ENCODE data around the gene AADACL4. TPM values are rescaled to one million over a fixed set of nuclear protein-coding genes. Genes with fewer than 3 reads are reported as not detected.

The AADACL4 gene
- total RNA-seq, 1 donor from 2014 or later, result not detected

DNA sequence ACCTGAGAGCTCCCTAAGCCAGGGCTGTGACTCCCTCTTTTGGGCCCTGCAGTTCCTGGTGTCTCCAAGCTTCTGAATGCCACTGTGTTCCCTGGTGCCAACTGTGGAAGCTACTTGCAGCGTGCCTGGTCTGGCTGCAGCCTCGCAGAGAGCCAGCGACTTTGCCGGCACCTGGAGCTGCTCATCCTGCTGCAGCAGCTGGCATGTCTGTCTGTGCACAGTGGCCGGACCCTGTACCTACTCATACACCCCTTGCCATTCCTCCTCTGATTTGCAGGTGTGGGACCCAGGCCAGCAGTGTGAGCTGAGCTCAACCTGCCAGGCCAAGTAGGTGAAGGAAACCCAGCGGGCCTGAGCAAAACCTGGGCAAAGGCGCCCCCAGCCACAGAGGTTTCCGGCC, 12.3 kb upstream of the AADACL4 start:
- no peaks in the 10 kb centered on the region for H3K27me3 Mint-ChIP-seq (ENCODE audit: low read depth)
- DNase-seq (ENCODE audit: low read depth, low spot score), result no peak
- TF ChIP-seq, protein P1, sequence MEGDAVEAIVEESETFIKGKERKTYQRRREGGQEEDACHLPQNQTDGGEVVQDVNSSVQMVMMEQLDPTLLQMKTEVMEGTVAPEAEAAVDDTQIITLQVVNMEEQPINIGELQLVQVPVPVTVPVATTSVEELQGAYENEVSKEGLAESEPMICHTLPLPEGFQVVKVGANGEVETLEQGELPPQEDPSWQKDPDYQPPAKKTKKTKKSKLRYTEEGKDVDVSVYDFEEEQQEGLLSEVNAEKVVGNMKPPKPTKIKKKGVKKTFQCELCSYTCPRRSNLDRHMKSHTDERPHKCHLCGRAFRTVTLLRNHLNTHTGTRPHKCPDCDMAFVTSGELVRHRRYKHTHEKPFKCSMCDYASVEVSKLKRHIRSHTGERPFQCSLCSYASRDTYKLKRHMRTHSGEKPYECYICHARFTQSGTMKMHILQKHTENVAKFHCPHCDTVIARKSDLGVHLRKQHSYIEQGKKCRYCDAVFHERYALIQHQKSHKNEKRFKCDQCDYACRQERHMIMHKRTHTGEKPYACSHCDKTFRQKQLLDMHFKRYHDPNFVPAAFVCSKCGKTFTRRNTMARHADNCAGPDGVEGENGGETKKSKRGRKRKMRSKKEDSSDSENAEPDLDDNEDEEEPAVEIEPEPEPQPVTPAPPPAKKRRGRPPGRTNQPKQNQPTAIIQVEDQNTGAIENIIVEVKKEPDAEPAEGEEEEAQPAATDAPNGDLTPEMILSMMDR (conservative IDR thresholded peaks at IDR 0.05), result no peak
- no peak overlapping the region for H3K27ac Mint-ChIP-seq (ENCODE audit: unreplicated experiment)
- no peaks in the 10 kb centered on the region for H3K9me3 Mint-ChIP-seq
- H3K36me3 Mint-ChIP-seq (ENCODE audit: low read depth), result no peaks in the 10 kb centered on the region
- peaks cover 17% of the 10 kb centered on the region for H3K4me1 Mint-ChIP-seq
- no peak overlapping the region for H3K4me3 Mint-ChIP-seq

DNA sequence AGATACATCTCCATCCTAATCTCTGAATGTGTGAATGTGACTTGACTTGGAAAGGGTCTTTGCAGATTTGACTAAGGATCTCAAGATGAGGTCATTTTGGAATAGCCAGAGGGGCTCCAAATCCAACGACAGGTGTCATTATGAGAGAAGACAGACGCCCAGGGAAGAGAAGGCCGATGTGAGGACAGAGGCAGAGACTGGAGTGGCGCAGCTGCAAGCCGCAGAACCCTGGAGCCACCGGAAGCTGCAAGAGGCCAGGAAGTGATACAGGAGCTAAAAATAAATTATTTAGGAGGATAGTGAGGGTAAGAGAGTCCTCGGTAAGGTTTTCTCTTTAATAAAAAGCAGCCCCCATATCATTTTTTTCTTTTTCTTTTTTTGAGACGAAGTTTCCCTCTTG, 9.7 kb upstream of the AADACL4 start:
- peaks cover 7% of the 10 kb centered on the region for H3K4me1 Mint-ChIP-seq
- TF ChIP-seq, protein P1 (conservative IDR thresholded peaks at IDR 0.05), result no peak

DNA sequence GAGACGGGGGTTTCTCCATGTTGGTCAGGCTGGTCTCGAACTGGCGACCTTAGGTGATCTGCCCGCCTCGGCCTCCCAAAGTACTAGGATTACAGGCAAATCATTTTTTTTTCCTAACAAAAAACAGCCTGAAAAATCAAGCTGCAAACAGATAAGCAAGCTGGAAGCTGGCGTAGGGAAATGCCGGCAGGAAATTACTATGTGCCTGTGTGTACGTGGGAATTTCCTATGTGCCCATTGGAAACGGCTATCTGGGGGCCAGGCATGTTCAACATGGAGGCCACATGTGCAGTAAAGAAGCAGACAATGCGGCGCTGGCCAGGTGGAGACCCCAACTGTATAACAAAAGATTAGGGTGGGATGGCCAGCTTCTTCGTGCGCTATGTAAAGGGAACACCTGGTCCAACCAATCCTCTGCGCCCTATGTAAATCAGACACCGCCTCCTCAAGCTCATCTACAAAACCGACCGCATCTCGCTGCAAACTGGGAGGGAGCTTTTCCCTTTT, 9.1 kb upstream of the AADACL4 start:
- TF ChIP-seq, protein P1 (conservative IDR thresholded peaks at IDR 0.05), result no peak
- Mint-ChIP-seq H3K27ac (ENCODE audit: unreplicated experiment) (no peak overlapping the region), H3K4me3 (no peak overlapping the region), H3K27me3 (ENCODE audit: low read depth) (no peaks in the 10 kb centered on the region), H3K9me3 (peaks cover 8% of the 10 kb centered on the region), H3K4me1 (peaks cover 1% of the 10 kb centered on the region), H3K36me3 (ENCODE audit: low read depth) (no peaks in the 10 kb centered on the region)
- no peak for DNase-seq (ENCODE audit: low read depth, low spot score)

More for the DNA sequence above, 9.7 kb upstream of the AADACL4 start:
- Mint-ChIP-seq H3K4me3 (no peak overlapping the region), H3K27me3 (ENCODE audit: low read depth) (no peaks in the 10 kb centered on the region), H3K27ac (ENCODE audit: unreplicated experiment) (no peak overlapping the region), H3K9me3 (peaks cover 4% of the 10 kb centered on the region), H3K36me3 (ENCODE audit: low read depth) (no peaks in the 10 kb centered on the region)
- DNase-seq (ENCODE audit: low read depth, low spot score), result no peak

DNA sequence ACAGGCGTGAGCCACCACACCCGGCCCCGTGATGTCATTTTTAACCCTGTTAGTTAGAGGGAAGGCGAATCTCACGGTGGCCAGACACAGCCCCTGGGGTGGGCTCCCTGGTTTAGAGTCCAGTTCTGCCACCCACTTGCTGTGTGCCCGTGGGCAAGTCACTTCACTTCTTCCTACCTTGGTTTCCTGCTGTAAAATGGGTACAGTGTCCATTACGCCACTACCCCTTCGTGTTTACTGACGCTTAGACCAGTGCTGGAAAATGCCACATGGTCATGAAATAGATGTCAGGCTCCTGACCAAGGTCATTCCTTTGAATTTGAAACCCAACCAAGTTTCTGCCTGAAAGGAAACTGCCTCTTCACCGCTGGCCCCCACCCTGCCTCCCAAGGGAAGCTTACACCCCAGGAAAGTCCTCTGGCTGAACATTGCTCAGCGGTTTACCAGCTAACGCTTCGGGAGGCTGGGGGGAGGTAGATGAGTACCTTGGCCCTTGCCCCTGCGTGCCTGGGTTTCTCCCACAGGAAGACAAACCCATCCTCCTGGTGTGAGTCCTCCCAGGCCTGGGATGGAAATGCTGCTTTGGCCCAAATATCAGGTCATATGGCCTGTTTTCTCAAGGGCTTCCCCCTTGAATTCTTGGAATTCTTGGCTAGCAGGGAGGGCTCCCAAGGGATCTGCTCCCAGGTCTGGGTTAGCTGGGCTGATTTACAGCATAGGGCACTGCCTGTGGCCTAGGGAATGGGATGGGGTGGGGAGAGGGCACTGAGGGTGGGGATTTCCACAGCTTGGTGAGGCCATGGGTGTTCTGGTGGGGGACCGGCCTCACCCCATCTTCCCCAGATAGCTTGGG, 7.6 kb upstream of the AADACL4 start:
- DNase-seq (ENCODE audit: low read depth, low spot score), result no peak
- TF ChIP-seq, protein P1 (conservative IDR thresholded peaks at IDR 0.05), result no peak
- no peaks in the 10 kb centered on the region for H3K27me3 Mint-ChIP-seq (ENCODE audit: low read depth)
- H3K36me3 Mint-ChIP-seq (ENCODE audit: low read depth), result peaks cover 3% of the 10 kb centered on the region
- peaks cover 17% of the 10 kb centered on the region for H3K9me3 Mint-ChIP-seq
- H3K4me3 Mint-ChIP-seq, result no peak overlapping the region
- no peak overlapping the region for H3K27ac Mint-ChIP-seq (ENCODE audit: unreplicated experiment)
- no peaks in the 10 kb centered on the region for H3K4me1 Mint-ChIP-seq

DNA sequence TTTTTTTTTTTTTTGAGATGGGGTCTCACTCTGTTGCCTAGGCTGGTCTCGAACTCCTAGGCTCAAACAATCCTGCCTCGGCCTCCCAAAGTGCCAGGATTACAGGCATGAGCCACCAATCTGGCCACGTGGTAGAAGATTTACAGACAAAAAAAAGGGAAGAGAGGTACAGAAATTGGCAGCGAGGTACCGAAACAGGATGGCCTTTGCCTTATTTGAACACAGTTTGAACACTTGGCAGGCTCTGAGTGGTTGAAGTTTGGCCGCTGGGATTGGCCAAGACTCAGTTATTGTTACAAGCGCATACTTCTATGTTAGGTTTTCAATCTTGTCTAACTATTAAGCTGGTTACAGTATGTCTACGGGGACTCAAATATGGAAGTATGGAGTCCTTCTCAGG, 6.2 kb upstream of the AADACL4 start:
- no peaks in the 10 kb centered on the region for H3K4me1 Mint-ChIP-seq
- peaks cover 6% of the 10 kb centered on the region for H3K36me3 Mint-ChIP-seq (ENCODE audit: low read depth)
- TF ChIP-seq, protein P1 (conservative IDR thresholded peaks at IDR 0.05), result no peak
- H3K4me3 Mint-ChIP-seq, result no peak overlapping the region
- no peaks in the 10 kb centered on the region for H3K27me3 Mint-ChIP-seq (ENCODE audit: low read depth)
- H3K27ac Mint-ChIP-seq (ENCODE audit: unreplicated experiment), result no peak overlapping the region
- H3K9me3 Mint-ChIP-seq, result peaks cover 17% of the 10 kb centered on the region
- no peak for DNase-seq (ENCODE audit: low read depth, low spot score)

Data from neural crest cell (in vitro differentiated cells).